Measurements from ENCODE around the gene OSMR. TPM values are rescaled to one million over a fixed set of nuclear protein-coding genes. Genes with fewer than 3 reads are reported as not detected.

OSMR gene
- total RNA-seq (10 to 100 TPM; 17.3 to 47.6 (median 21.7) TPM), polyA plus RNA-seq (9.8 TPM)
- long read RNA-seq, donor 1, partial matches to known transcripts = 3 of 12 reads
- long read RNA-seq, donor 1, other reads (novel, unspliced or antisense) = 8 of 12 reads
- long read RNA-seq, donor 2, full-length matches to known transcripts = 2 of 3 reads
- long read RNA-seq, donor 2, partial matches to known transcripts = 0 of 3 reads
- long read RNA-seq, donor 2, other reads (novel, unspliced or antisense) = 1 of 3 reads
- long read RNA-seq, donor 3, full-length matches to known transcripts = 7 of 43 reads
- long read RNA-seq, donor 3, partial matches to known transcripts = 26 of 43 reads
- long read RNA-seq, donor 3, other reads (novel, unspliced or antisense) = 10 of 43 reads
- long read RNA-seq, donor 4, full-length matches to known transcripts = 1 of 2 reads
- long read RNA-seq, donor 4, partial matches to known transcripts = 1 of 2 reads
- long read RNA-seq, donor 4, other reads (novel, unspliced or antisense) = 0 of 2 reads

GRCh38 chr5:38845526-38846378 lies at the start of gene OSMR:
Gene OSMR (plus strand): TSS chr5:38846012. CDS start chr5:38869045, 23,033 bp downstream.
- WGBS = under 1% methylated on average over 89 of the region's 89 CpGs
- H3K9me3 ChIP-seq (ENCODE audit: control insufficient read depth, low read length) = no peaks in the 10 kb centered on the region
- intact Hi-C loops (cut with DNase I) = loop anchor here in 1 of 4 donors (5.0 kb wide), 1 partner anchor 77 kb away; no protein-coding TSS in a partner anchor
- DNase-seq (peak; percentile 97), ATAC-seq (peak; percentile 98)
- H3K4me1 ChIP-seq (ENCODE audit: control insufficient read depth, insufficient read depth, low read length) = peaks cover 6% of the 10 kb centered on the region
- H3K27ac ChIP-seq (ENCODE audit: low read length) = peak within 1 kb of the TSS; percentile 95
- H3K27me3 ChIP-seq (ENCODE audit: control insufficient read depth, insufficient read depth) = no peaks in the 10 kb centered on the region
- H3K4me3 ChIP-seq (ENCODE audit: low read length) = peak within 1 kb of the TSS; percentile 57

DNA sequence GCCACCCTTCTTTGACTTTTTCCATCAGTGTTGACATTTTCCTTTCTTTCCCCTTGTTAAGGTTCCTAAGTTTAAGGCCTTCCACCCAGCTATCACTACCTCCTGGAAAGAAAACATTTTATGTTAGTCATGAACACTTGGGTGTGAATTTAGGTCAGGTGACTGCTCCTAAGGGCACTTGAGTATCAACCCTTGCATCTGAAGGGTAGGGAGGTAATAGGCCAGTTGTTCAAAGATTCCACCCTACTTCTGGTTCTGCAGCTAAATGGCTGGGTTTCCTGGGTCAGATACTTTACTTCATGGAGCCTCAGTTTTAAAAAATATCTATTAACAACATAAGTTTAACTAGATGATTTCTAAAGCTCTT lies 49.1 kb upstream of the OSMR start:
- Histone ChIP-seq H3K9me3 (ENCODE audit: control insufficient read depth, low read length) (no peaks in the 10 kb centered on the region), H3K27ac (ENCODE audit: low read length) (peak overlapping the region; percentile 76), H3K27me3 (ENCODE audit: control insufficient read depth, insufficient read depth) (no peaks in the 10 kb centered on the region), H3K4me3 (ENCODE audit: low read length) (no peak overlapping the region), H3K4me1 (ENCODE audit: control insufficient read depth, insufficient read depth, low read length) (peaks cover 23% of the 10 kb centered on the region)
- ATAC-seq (peak in 1 of 2 donors; percentile 36), DNase-seq (no peak)
- intact Hi-C loops (cut with DNase I) = no loop called here

GRCh38 chr5:38797838-38798237 lies 48.0 kb upstream of the OSMR start:
- no peaks in the 10 kb centered on the region for H3K27me3 ChIP-seq (ENCODE audit: control insufficient read depth, insufficient read depth)
- 83% methylated on average over 12 of the region's 12 CpGs for WGBS
- H3K4me1 ChIP-seq (ENCODE audit: control insufficient read depth, insufficient read depth, low read length) = peaks cover 23% of the 10 kb centered on the region
- no peak for DNase-seq
- no peaks in the 10 kb centered on the region for H3K9me3 ChIP-seq (ENCODE audit: control insufficient read depth, low read length)
- ATAC-seq = no peak
- intact Hi-C loops (cut with DNase I) = no loop called here
- no peak overlapping the region for H3K4me3 ChIP-seq (ENCODE audit: low read length)
- H3K27ac ChIP-seq (ENCODE audit: low read length) = no peak overlapping the region

DNA sequence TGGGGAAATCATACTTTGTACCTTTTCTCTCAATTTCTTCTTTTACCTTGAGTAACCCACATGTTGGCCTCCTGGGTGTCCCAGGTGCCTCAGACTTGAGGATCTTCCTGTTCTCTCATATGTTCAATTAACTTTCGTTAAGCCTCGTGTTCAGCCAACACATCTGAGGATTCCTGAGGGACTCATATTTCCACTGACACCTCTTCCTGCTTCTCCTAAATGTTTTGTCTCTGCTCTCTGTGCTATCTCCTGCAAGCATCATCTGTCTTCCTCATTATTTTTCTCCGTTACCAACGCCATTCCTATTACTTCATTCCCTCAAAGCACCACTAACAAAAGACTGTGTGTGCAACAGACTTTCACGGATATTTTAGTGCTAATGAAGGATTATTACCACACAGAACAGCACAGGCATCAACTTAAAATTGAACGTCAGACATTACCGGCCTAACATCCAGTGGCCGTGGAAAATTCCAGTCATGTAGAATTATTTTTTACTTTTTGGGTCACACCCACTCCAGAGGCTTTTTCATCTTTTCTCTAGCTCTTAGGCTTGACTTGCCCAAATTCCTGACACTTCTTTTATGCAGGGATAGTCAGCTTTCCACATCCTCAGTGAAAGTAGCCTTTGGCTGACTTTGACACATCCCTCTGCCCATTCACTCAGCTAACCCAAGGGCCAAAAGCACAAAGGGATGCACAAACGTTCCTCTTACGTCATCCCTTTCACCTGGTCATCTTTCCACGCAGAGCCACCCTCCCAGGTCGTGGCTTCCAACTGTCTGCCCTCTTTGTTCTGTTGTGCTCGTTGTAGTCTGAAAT lies 46.0 kb upstream of the OSMR start:
- Histone ChIP-seq H3K4me1 (ENCODE audit: control insufficient read depth, insufficient read depth, low read length) (peaks cover 23% of the 10 kb centered on the region), H3K9me3 (ENCODE audit: control insufficient read depth, low read length) (no peaks in the 10 kb centered on the region), H3K27ac (ENCODE audit: low read length) (peak overlapping the region; percentile 30), H3K4me3 (ENCODE audit: low read length) (no peak overlapping the region), H3K27me3 (ENCODE audit: control insufficient read depth, insufficient read depth) (no peaks in the 10 kb centered on the region)
- no peak for ATAC-seq
- WGBS = 71% methylated on average over 13 of the region's 13 CpGs
- DNase-seq = no peak
- intact Hi-C loops (cut with DNase I) = loop anchor here (10.0 kb wide), 4 partner anchors 125 to 355 kb away; partner anchors contain the start of gene LIFR (in 2 of the 4)

DNA sequence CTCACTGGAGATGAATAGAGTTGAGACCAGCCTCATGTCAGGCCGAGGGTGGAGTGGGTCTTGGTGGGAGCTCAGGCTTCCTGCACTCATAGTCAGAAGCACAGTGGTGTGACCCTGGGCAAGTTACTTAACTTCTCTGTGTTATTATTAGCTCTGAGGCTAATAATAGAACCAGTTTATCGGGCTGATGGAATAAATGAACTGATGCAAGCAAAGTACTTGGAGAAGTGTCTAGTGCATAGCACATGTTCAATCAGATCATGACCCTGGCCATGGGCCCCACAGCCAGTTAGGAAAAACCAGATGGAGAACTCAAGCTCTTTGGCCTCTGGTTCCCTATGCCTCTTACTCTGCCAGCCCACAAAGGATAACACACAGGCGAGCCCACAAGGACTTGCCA lies 45.3 kb upstream of the OSMR start:
- Histone ChIP-seq H3K4me1 (ENCODE audit: control insufficient read depth, insufficient read depth, low read length) (peaks cover 23% of the 10 kb centered on the region), H3K27me3 (ENCODE audit: control insufficient read depth, insufficient read depth) (no peaks in the 10 kb centered on the region), H3K9me3 (ENCODE audit: control insufficient read depth, low read length) (no peaks in the 10 kb centered on the region), H3K27ac (ENCODE audit: low read length) (peak overlapping the region; percentile 40), H3K4me3 (ENCODE audit: low read length) (no peak overlapping the region)
- intact Hi-C loops (cut with DNase I) = loop anchor here (10.0 kb wide), 4 partner anchors 126 to 356 kb away; partner anchors contain the start of gene LIFR (in 2 of the 4)
- no peak for DNase-seq
- 49% methylated on average over 3 of the region's 3 CpGs for WGBS
- ATAC-seq = peak; percentile 44 to 66

DNA sequence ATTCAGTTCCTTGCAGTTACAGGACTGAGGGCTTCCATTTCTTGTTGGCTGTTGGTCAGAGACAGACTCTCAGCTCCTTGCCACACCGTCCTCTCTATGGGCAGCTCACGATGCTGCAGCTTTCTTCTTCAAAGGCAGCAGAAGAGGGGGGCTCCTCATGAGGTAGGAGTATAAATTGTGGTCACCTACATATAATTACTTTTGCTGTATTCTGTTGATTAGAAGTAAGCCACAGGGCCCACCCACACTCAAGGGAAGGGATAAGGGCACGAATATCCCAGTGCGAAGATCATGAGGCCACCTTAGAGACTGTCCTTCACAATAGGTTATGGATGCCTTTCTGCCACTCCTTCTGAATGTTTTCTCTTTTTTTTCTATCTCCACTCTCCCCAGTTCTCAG lies 43.7 kb upstream of the OSMR start:
- no peak overlapping the region for H3K27ac ChIP-seq (ENCODE audit: low read length)
- DNase-seq (no peak), ATAC-seq (no peak)
- intact Hi-C loops (cut with DNase I) = loop anchor here (10.0 kb wide), 4 partner anchors 127 to 357 kb away; partner anchors contain the start of gene LIFR (in 2 of the 4)
- peaks cover 14% of the 10 kb centered on the region for H3K4me1 ChIP-seq (ENCODE audit: control insufficient read depth, insufficient read depth, low read length)
- H3K27me3 ChIP-seq (ENCODE audit: control insufficient read depth, insufficient read depth) = no peaks in the 10 kb centered on the region
- H3K4me3 ChIP-seq (ENCODE audit: low read length) = no peak overlapping the region
- H3K9me3 ChIP-seq (ENCODE audit: control insufficient read depth, low read length) = no peaks in the 10 kb centered on the region
- 96% methylated on average over 4 of the region's 4 CpGs for WGBS

GRCh38 chr5:38803246-38803645 lies 42.6 kb upstream of the OSMR start:
- no peaks in the 10 kb centered on the region for H3K9me3 ChIP-seq (ENCODE audit: control insufficient read depth, low read length)
- DNase-seq (no peak), ATAC-seq (no peak)
- no peaks in the 10 kb centered on the region for H3K27me3 ChIP-seq (ENCODE audit: control insufficient read depth, insufficient read depth)
- 92% methylated on average over 6 of the region's 6 CpGs for WGBS
- no peak overlapping the region for H3K27ac ChIP-seq (ENCODE audit: low read length)
- H3K4me3 ChIP-seq (ENCODE audit: low read length) = no peak overlapping the region
- intact Hi-C loops (cut with DNase I) = loop anchor here (10.0 kb wide), 4 partner anchors 128 to 358 kb away; partner anchors contain the start of gene LIFR (in 2 of the 4)
- peaks cover 12% of the 10 kb centered on the region for H3K4me1 ChIP-seq (ENCODE audit: control insufficient read depth, insufficient read depth, low read length)

DNA sequence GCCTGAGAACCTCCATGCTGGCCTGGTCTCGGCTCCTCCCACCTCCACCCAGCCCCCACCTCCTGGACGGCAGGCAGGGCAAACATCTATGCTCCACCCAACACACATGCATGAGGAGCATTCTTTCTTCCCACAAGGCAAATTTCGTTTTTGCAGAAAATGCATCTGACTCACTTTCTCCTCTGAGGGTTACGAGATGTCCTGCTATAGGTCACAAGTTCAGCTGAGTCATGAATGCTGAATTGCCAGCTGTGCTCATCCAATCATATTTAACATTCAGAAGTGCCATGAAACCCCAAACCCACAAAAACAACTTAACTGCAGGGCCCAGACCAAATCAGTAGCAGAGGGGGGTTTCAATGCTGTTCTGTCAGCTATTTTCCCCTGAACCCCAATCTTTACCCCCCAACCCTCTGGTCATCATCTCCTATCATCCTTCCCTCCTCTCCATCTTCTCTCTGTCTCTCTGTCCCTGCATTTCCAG lies 39.0 kb upstream of the OSMR start:
- Histone ChIP-seq H3K4me1 (ENCODE audit: control insufficient read depth, insufficient read depth, low read length) (peaks cover 3% of the 10 kb centered on the region), H3K9me3 (ENCODE audit: control insufficient read depth, low read length) (no peaks in the 10 kb centered on the region), H3K4me3 (ENCODE audit: low read length) (no peak overlapping the region), H3K27ac (ENCODE audit: low read length) (no peak overlapping the region), H3K27me3 (ENCODE audit: control insufficient read depth, insufficient read depth) (no peaks in the 10 kb centered on the region)
- ATAC-seq (peak in 1 of 2 donors; percentile 24), DNase-seq (peak in 1 of 3 donors; percentile 32)
- intact Hi-C loops (cut with DNase I) = loop anchor here (10.0 kb wide), 4 partner anchors 132 to 362 kb away; partner anchors contain the start of gene LIFR (in 2 of the 4)
- 63% methylated on average over 4 of the region's 4 CpGs for WGBS

DNA sequence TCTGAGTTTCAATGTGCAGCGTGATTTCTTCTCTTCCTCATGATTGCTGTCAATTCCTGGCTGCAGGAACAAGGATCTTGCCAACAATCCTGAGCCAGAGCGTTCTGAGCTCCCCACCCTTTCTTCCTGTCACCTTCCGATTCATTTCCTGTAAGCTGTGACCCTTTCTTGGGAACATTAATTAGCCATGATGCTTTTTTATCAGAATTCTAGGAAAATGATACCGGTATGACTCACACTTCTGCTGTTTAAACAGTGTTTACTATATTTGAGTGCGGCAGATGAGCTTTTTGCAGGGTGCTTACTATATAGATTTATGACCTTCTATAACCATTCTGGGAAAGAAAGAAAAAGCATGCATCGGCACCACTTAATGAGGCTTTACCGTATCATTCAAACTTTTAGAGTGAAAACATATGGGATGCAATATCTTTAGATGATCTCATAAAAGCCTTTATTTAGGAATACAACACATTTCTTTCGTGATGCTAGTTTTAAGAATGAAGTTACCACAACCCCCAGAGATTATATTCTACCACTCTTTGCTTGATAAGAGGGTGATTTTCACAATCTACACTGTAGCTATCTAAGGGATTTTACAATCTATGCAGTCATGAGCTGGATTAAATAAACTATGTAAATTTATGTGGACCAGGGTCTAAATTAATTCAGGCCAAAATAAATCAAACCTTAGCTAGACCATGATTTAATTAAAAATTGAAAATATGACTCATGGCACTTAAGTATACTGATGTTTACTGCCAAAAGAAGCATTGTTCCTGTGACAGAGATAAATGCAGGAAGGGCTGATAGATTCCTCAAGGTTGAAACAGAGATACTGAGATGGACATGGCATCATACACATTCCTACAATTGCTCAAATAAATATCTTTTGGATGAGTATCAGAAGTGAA lies 38.0 kb upstream of the OSMR start:
- H3K27me3 ChIP-seq (ENCODE audit: control insufficient read depth, insufficient read depth) = no peaks in the 10 kb centered on the region
- WGBS = 28% methylated on average over 8 of the region's 8 CpGs
- H3K27ac ChIP-seq (ENCODE audit: low read length) = no peak overlapping the region
- H3K4me3 ChIP-seq (ENCODE audit: low read length) = no peak overlapping the region
- DNase-seq (peak in 1 of 3 donors; percentile 33), ATAC-seq (peak; percentile 53 to 81)
- peaks cover 3% of the 10 kb centered on the region for H3K4me1 ChIP-seq (ENCODE audit: control insufficient read depth, insufficient read depth, low read length)
- no peaks in the 10 kb centered on the region for H3K9me3 ChIP-seq (ENCODE audit: control insufficient read depth, low read length)
- intact Hi-C loops (cut with DNase I) = loop anchor here (10.0 kb wide), 4 partner anchors 133 to 363 kb away; partner anchors contain the start of gene LIFR (in 2 of the 4)
